T follicular helper cell (primary cell): ENCODE results near the gene CHRNA4.
"Not testable (repeated sequence)": the region's sequence is repeated elsewhere in the genome, so short reads cannot be mapped to it uniquely, and the experiment has no call there.

Experiments used
- DNase-seq: peaks from one replicate; pipeline ENCODE4 v3.0.0-alpha.2; 2020; ENCODE audit warnings: low read depth

The CHRNA4 gene

GRCh38 chr20:63350196-63350595 lies 11.0 kb downstream of the CHRNA4 start:
- no peak for DNase-seq

GRCh38 chr20:63349516-63349895 lies 11.6 kb downstream of the CHRNA4 start:
- DNase-seq = no peak

- no peak for DNase-seq
These were observed 12.2 kb downstream of the CHRNA4 start for GRCh38 chr20:63348828-63349515.

DNA sequence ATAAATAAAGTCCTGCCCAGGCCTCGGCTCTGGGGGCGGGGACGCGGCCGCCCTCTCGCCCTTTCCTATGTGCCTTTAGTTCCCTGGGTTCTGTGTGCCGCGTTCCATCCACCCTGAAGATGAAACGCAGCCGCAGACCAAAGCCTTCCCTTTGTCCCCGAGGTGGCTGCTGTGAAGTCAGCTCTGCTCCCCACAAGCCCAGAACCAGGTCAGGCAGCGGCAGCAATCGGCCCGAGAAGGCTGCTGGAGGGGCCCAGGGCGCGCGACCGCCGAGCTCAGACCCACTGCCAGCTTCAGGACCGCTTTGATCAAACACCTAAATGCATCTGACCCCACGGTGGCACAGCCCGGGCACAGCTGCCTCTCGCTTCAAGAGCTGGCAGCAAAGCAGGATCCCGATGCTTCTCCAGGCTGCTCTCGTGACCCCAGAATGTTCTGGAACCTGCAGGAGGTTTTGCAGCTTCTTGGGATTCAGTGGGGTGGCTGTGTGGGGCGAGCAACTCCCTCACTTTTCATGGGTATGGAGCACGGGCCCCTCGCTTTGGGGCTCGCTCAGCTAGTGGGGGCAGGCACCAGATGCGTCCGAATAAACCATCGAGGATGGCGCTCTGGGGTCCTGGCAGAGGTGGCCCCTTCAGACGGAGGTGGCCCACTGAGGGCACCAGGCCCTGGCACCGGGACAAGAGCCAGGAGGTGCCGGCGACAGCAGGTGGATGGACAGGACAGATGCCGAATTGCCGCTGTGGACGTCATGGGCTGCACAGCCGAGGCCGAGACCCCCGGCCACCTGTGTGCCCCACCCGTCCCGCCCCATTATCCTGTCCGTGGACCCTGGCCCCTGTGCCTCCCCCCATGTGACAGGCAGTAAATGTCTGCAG lies 13.0 kb downstream of the CHRNA4 start:
- no peak for DNase-seq

- no peak for DNase-seq
These were observed 13.9 kb downstream of the CHRNA4 start for GRCh38 chr20:63347081-63347741.

DNA sequence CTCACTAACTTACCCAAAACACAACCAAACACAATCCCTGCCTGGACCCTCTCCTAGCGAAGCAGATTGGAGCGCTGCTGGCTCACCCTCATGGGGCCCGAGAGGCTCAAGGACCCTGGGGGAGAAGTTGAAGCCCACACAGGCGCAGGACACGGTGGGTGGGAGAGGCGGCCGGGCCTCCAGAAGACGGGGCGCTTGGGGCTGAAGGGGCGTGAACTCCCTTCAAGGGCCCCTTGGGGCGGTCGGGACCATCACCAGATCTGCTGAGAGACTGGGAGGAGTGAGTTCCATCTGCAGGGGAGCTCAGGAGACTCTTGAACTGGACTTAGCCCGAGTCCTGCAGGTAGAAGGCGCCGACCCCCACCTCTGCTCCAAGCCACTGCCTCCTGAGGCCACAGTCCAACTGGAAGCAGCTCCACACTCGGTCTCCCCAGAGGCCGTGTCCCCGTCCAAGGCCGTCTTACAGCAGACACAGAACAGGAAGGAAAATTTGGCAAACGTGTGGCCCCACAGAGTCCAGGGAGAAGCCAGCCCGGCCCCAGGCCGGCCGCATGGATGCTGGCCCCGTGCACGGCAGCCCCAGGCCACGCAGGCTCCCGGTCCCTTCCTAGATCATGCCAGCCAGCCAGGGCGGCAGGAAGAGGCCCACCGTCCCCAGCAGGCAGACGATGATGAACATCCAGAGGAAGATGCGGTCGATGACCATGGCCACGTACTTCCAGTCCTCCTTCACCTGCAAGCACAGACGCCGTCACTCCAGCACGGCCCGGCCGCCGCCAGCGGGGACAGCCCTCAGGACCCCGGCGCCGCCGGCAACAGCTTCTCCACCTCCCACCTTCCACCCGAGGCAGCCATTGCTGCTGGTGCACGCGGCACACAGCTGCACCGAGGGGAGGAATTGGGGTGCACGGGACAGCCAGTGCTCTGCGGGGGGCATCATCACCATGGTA lies 14.7 kb downstream of the CHRNA4 start:
- no peak for DNase-seq

GRCh38 chr20:63345328-63346100 lies 15.6 kb downstream of the CHRNA4 start:
- DNase-seq = no peak

GRCh38 chr20:63344616-63345327 lies 16.4 kb downstream of the CHRNA4 start:
- DNase-seq = no peak

DNA sequence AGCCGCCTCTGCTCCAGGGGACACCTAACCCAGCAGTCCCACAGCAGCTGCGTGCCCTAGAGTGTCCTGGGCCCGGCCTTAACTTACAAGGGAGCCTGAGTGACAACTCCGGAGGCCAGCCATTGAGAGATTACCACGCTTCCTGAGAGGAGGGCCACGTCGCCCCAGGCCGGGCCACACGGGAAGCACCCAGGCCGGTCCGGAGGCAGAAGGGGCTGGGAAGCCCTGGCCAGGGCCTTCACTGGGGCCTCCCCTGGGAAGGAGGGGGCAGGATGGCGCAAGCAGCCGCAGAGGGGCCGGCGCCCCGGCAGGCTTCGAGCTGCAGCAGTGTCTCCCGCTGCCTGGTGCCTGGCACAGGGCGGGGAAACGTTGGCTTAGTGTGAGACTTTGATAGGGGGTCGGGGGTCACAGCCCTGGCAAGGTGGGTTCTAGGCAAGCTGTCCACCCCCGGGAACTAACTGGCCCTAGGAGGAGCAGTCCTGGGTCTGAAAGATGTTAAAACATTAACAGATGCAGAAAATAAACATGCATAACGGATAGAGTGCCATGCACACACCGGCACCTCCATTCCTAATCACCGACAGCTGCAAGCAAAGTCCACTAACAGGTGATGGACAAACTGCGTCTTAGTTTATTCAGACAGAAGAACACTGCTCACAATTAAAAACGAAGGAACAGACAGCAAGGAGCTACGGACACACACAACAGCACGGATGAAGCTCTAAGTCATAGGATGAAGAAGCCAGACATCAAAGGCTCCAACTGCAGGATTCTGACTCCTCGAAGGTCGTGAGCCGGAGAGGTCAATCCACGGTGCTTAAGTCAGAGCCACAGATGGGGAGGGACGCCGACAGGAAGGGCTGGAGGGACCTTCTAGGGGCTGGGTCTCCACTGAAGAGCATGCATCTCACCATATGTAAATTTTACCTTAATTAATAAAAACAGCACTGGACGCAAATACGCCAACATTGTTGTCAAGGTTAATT lies 17.4 kb downstream of the CHRNA4 start:
- no peak for DNase-seq

- DNase-seq = no peak
These were observed 18.3 kb downstream of the CHRNA4 start for GRCh38 chr20:63342561-63343459.

DNA sequence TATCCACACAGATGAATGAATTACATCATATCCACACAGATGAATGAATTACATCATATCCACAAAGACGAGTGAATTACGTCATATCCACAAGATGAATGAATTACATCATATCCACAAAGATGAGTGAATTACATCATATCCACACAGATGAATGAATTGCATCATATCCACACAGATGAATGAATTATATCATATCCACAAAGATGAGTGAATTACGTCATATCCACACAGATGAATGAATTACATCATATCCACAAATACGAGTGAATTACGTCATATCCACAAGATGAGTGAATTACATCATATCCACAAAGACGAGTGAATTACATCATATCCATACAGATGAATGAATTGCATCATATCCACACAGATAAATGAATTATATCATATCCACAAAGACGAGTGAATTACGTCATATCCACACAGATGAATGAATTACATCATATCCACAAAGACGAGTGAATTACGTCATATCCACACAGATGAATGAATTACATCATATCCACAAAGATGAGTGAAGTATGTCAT lies 20.9 kb downstream of the CHRNA4 start:
- not testable (repeated sequence) for DNase-seq

DNA sequence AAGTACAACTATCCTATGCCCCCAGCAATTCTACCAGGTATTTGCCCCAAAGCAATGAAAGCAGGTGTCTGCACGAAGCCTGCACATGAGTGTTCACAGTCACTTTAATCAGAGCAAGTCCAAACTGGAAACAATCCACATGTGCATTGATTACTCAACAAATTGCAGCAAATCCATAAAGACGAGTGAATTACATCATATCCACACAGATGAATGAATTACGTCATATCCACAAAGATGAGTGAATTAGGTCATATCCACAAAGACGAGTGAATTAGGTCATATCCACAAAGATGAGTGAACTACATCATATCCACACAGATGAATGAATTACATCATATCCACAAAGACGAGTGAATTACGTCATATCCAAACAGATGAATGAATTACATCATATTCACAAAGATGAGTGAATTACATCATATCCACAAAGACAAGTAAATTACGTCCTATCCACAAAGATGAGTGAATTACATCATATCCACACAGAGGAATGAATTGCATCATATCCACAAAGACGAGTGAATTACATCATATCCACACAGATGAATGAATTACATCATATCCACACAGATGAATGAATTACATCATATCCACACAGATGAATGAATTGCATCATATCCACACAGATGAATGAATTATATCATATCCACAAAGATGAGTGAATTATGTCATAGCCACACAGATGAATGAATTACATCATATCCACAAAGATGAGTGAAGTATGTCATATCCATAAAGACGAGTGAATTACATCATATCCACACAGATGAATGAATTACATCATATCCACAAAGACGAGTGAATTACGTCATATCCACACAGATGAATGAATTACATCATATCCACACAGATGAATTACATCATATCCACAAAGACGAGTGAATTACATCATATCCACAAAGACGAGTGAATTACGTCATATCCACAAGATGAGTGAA lies 21.7 kb downstream of the CHRNA4 start:
- not testable (repeated sequence) for DNase-seq

- no peak for DNase-seq
These were observed 23.2 kb downstream of the CHRNA4 start for GRCh38 chr20:63337786-63338420.

- DNase-seq = no peak
These were observed 24.9 kb downstream of the CHRNA4 start for GRCh38 chr20:63336232-63336752.

- no peak for DNase-seq
These were observed 25.4 kb downstream of the CHRNA4 start for GRCh38 chr20:63335711-63336110.

DNA sequence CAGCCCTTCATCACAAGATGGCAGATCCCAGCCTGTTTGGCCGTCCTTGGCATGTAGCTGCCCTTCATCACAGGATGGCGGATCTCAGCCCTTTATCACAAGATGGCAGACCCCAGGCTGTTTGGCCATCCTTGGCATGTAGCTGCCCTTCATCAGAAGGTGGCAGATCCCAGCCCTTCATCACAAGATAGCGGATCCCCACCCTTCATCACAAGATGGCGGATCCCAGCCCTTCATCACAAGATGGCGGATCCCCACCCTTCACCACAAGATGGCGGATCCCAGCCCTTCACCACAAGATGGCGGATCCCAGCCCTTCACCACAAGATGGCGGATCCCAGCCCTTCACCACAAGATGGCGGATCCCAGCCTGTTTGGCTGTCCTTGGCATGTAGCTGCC lies 26.1 kb downstream of the CHRNA4 start:
- DNase-seq = not testable (repeated sequence)
